Measurements from ENCODE around the gene AZGP1. TPM values are rescaled to one million over a fixed set of nuclear protein-coding genes. Genes with fewer than 3 reads are reported as not detected.
A peak's percentile ranks its signal among the peaks of the same experiment; 100 is the strongest.

AZGP1 gene
- total and polyA plus RNA-seq, 2 of the 13 experiments (the other 11 are each of a cell fraction or from before 2014, with no cell fraction given), result 93.8 to 229 TPM

DNA sequence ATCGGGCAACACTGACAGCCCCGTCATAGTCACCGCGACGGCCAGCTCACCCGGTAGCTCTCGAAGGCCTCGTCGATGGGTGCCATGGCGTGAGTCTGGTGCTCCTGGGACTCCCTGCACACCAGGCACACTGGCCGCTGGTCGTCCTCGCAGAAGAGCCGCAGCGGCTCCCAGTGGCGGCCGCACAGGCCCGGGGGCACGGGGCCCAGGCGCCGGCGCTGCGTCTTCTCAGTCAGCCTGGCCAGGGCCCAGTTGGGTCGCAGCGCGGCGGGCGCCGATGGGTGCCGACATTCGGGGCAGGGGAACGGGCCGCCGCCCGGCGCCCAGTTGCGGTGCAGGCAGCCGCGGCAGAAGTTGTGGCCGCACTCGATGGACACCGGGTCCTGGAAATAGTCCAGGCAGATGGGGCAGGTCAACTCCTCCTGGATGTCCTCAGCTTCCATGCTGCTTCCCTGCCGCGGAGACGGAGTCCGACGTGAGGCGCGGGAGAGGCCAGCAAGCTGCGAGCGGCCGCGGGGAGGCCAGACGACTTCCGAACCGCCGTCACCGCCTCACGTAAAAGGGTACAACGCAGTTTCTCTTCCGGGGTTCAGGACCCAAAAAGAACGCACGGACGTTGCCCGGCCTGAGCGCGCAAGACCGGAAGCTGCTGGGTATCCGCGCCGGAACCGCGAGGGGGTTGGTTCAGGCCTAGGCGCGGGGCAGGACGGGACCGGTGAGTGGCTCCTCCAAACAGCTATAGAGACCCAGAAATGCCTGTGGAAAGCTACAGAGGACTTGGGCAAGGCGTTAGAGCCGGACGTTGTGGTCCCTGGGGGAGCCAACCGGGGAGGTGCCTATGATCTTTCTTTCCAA lies 56.6 kb downstream of the AZGP1 start, which contains the start of gene TRIM4 (continued):
- TF ChIP-seq, protein P1, sequence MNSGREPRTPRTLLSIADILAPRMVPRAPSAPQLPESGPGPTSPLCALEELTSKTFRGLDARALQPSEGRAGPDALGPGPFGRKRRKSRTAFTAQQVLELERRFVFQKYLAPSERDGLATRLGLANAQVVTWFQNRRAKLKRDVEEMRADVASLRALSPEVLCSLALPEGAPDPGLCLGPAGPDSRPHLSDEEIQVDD (CRISPR knock-in tag; IDR thresholded peaks at IDR 0.05; ENCODE audit: borderline replicate concordance), result 0 out of 2 replicates have a peak, but pooled peaks have one; percentile 63
- TF ChIP-seq, protein P2, sequence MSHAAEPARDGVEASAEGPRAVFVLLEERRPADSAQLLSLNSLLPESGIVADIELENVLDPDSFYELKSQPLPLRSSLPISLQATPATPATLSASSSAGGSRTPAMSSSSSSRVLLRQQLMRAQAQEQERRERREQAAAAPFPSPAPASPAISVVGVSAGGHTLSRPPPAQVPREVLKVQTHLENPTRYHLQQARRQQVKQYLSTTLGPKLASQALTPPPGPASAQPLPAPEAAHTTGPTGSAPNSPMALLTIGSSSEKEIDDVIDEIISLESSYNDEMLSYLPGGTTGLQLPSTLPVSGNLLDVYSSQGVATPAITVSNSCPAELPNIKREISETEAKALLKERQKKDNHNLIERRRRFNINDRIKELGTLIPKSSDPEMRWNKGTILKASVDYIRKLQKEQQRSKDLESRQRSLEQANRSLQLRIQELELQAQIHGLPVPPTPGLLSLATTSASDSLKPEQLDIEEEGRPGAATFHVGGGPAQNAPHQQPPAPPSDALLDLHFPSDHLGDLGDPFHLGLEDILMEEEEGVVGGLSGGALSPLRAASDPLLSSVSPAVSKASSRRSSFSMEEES (CRISPR knock-in tag; IDR thresholded peaks at IDR 0.05), result 0 out of 2 replicates have a peak, but pooled peaks have one; percentile 44
- TF ChIP-seq GRHL1 (CRISPR knock-in tag; conservative IDR thresholded peaks at IDR 0.05), result no peak
- TF ChIP-seq PPARG (CRISPR knock-in tag; conservative IDR thresholded peaks at IDR 0.05), result no peak
- TF ChIP-seq ZNF674 (CRISPR knock-in tag; IDR thresholded peaks at IDR 0.05; ENCODE audit: low read depth), result no peak
- TF ChIP-seq SMC3 (IDR thresholded peaks at IDR 0.05; ENCODE audit: low read length), result no peak
- TF ChIP-seq SALL2 (CRISPR knock-in tag; IDR thresholded peaks at IDR 0.05), result peak; percentile 86
- peak; percentile 41 for TF ChIP-seq YY1 (IDR thresholded peaks at IDR 0.05; ENCODE audit: insufficient read depth, insufficient replicate concordance, low read depth, low read length)
- no peak; the same call in 1 of the 2 replicates for TF ChIP-seq ZNF556 (CRISPR knock-in tag; IDR thresholded peaks at IDR 0.05; ENCODE audit: borderline replicate concordance)
- TF ChIP-seq THAP8 (CRISPR knock-in tag; IDR thresholded peaks at IDR 0.05; ENCODE audit: borderline replicate concordance), result no peak
- peak; percentile 60 for TF ChIP-seq KLF6 (CRISPR knock-in tag; IDR thresholded peaks at IDR 0.05)
- TF ChIP-seq ZFP36L1 (CRISPR knock-in tag; IDR thresholded peaks at IDR 0.05), result no peak
- peak; percentile 65; the same call in 1 of the 2 replicates for TF ChIP-seq PRDM10 (CRISPR knock-in tag; IDR thresholded peaks at IDR 0.05; ENCODE audit: low read depth)
- peak; percentile 92 for TF ChIP-seq PHF8 (CRISPR knock-in tag; IDR thresholded peaks at IDR 0.05)
- TF ChIP-seq RBAK (CRISPR knock-in tag; IDR thresholded peaks at IDR 0.05), result peak; percentile 61; the same call in 1 of the 2 replicates
- TF ChIP-seq, protein P3, sequence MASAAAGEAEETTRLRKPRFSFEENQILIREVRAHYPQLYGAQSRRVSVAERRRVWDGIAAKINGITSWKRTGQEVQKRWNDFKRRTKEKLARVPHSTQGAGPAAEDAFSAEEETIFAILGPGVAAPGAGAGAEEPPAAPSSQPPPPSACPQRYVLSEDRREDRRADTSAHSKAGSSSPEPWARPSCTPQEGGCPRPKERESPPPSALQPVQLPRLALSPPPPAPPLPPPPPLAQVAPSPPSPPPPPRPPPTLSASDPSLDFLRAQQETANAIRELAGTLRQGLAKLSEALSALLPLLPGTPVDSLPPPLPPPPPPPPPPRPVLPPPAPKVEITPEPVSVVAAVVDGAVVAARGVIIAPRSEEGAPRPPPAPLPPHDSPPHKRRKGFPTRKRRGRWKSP (CRISPR knock-in tag; IDR thresholded peaks at IDR 0.05), result no peak; the same call in 1 of the 2 replicates
- 0 out of 2 replicates have a peak, but pooled peaks have one; percentile 49 for TF ChIP-seq ZFP37 (CRISPR knock-in tag; IDR thresholded peaks at IDR 0.05; ENCODE audit: borderline replicate concordance)
- no peak for TF ChIP-seq SOX13 (IDR thresholded peaks at IDR 0.05)
- TF ChIP-seq SOX13 (CRISPR knock-in tag; conservative IDR thresholded peaks at IDR 0.05 in 1 of 2, IDR thresholded peaks at IDR 0.05 in 1 of 2), result peak in 1 of 2 experiments; percentile 28; a peak in 1 of 4 replicates

Measured in HepG2 (cell line).